NOMO-1 (cell line): ENCODE results near the gene DNAH3.
A peak's percentile ranks its signal among the peaks of the same experiment; 100 is the strongest.
"Not testable (repeated sequence)": the region's sequence is repeated elsewhere in the genome, so short reads cannot be mapped to it uniquely, and the experiment has no call there.

Source experiments
- DNase-seq, 2 experiments: peaks; one replicate each; lab custom pipeline; 2025; ENCODE audit not compliant: unreplicated experiment in 2 of 2; lab: John Stamatoyannopoulos, UW

Gene DNAH3

GRCh38 chr16:21150375-21151001 is at the start of gene DNAH3:
Gene DNAH3, minus strand, starts transcription at chr16:21150846. Its CDS starts 527 bp downstream, at chr16:21150319.
- DNase-seq: peak in 1 of 2 experiments; percentile 39

DNA sequence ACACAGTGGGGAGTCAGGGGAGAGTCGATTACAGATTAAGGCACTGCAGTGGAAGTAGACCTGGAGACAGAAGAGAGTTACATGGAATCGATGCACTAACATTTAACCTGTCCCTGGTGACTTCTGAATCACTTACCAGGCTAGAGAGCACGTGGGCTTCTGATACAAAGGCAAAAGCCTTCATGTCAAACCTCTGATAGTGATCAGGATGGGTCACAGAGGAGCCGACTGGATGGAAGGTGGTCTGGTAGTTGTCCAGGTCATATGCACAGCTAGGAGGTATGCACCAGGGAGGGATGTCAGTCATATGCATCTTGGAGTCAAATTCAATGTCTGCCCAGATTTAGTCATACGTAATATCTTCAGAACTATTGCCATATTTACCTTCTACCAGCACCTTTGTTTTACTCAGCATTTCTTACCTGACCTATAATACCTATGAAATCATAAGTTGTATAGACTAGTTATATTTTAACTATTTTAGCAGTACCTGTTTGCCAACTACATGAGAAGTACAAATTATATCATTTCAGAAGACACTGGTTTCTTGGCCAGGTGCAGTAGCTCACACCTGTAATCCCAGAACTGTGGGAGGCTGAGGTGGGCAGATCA is 49.1 kb upstream of the DNAH3 start:
- DNase-seq: no peak

DNA sequence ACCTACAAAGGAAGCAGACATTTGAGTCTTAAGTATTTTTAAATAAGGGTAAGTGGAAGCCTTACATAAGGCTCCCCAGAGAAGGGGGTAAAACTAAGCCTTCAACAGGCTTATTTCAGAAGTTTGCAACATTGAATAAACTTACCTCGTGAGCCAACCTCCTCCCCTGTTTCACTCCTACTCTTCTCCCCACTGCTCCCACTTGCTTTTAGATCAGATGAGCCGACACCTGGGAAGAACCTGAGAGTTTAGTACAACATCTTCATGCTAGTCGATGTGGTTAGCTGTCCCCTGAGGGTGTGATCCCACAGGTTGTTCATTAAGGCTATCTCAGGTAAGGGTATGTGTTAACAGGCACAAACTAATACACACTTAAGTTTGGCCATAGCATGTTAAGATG is 47.0 kb upstream of the DNAH3 start:
- DNase-seq: no peak

DNA sequence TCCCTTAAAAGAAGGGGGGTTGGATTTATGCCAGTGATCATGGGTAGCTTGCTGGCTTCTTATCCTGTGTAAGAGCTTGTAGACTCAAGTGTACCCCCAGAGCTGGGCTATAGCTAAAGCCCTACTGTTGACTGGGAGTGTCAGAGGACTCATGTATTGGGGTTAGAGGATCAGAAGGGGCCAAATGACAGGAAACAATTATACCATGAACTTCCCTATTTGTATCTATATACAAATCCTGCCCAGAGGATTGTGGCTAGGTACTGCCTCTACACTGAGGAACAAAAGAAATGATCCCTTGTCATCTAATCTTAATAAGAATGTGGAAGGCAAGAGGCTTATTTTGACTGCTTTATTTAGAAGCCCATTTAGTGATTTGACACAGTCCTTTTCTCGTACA is 46.5 kb upstream of the DNAH3 start:
- DNase-seq: peak; percentile 46 to 83

DNA sequence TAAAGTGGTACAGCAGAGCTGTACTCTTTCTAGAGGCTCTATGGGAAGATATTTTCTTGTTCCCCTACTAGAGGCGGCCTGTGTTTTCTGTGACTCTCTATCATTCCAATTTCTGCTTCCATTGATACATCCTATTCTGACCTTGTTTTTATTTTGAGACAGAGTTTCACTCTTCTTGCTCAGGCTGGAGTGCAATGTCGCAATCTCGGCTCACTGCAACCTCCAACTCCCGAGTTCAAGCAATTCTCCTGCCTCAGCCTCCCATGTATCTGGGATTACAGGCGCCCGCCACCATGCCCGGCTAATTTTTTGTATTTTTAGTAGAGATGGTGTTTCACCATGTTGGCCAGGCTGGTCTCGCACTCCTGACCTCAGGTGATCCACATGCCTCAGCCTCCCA is 44.7 kb upstream of the DNAH3 start:
- not testable (repeated sequence) for DNase-seq

GRCh38 chr16:21194771-21195301 is 44.2 kb upstream of the DNAH3 start:
- DNase-seq: no peak

DNA sequence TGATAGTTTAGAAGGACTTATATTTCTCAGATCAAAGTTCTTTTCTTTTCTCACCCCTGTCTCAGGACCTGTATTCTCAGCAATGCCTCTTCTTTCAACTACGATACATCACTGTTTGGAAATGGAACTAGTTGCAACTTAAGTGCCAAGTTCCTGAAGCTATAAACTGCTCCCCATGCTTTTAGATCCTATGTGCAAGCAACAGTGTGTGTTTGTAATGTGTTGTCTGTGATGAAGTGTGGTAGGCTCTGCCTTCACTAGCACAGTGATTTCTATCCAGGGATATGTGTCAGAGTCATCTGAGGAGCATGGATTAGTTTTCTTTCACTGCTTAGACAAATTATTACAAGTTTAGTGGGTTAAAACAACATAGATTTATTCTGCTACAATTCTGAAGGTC is 42.3 kb upstream of the DNAH3 start:
- DNase-seq: no peak

- no peak for DNase-seq
These were observed 40.0 kb upstream of the DNAH3 start for GRCh38 chr16:21190599-21190998.

DNA sequence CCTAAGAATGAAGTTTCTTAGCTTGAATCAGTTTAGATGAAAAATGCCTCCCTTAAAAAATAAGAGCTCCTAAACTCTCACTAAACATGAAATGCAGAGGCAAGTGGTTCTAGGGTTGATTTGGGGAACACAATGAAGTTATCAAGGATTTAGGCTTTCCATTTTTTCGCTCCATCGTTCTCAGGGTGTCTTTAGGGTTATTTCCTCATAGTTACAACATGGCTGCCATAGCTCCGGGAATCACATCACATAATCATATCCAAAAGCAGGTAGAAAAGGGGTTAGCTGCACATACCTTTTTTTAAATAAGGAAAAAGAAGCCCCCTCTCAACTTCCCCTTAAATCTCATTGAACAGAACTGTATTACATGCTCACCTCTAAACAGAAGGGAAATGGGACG is 39.4 kb upstream of the DNAH3 start:
- no peak for DNase-seq

GRCh38 chr16:21189311-21189710 is 38.7 kb upstream of the DNAH3 start:
- no peak for DNase-seq

GRCh38 chr16:21186326-21186691 is 35.7 kb upstream of the DNAH3 start:
- DNase-seq: peak in 1 of 2 experiments; percentile 25

DNA sequence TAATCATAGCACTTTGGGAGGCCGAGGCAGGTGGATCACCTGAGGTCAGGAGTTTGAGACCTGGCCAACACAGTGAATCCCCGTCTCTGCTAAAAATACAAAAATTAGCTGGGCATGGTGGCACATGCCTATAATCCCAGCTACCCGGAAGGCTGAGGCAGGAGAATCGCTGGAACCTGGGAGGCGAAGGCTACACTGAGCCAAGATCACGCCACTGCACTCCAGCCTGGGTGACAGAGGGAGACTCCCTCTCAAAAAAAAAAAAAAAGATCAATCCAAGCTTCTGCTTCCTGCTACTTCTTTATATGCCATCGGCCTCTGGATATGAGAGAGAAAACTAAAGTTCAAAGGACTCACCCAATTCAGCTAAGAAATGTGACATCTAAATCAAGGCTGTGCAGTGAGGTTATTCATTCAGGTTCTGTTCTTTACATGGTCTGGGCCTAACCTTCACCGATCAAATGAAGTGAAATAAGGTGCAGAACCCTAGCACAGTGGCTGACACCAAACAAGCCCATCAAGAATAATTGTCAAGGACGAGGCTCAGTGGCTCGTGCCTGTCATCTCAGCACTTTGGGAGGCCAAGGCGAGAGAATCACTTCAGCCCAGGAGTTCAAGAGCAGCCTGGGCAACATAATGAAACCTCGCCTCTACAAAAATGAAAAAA is 35.1 kb upstream of the DNAH3 start:
- DNase-seq: no peak

- DNase-seq: no peak
These were observed 34.2 kb upstream of the DNAH3 start for GRCh38 chr16:21184834-21185233.

GRCh38 chr16:21183995-21184394 is 33.3 kb upstream of the DNAH3 start:
- no peak for DNase-seq

GRCh38 chr16:21179983-21180365 is 29.3 kb upstream of the DNAH3 start:
- no peak for DNase-seq

DNA sequence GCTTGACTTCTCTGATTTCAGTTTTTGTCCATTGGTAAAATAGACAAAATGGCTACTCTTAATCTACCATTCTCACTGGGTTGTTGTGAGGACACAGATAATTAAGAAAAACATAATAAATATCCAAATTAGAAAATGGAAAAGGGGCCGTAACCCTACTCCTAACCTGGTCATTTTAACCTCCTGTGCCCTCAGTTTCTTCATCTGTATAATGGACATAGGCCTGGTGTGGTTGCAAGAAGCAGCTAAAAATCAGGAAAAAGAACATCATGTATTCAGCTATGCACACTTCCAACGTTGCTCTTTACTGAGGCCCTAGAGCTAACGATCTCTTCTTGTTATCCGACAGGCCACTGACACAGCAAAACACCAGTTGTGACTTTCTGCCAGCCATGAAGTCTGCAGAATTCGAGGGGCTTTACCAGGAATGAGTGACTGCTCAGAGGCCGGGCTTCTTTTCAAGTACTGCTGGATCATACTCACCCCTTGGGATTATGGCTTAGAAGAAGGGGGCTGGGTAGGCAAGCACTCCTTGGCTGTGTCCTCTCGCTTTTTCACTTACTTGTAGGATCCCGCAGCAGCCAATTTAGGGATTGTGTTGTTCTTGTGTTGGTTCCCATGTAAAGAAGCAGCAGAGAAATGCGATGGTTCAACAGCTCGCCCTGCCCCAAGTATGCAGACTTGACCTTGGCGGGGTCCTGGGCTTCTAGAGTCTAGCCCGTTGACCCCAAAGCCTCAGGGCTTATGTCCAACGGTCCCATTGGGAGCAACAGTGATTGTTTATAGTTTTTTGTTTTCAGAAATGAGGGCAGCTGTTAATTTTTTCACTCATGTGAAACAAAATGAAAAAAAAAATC is 28.7 kb upstream of the DNAH3 start:
- DNase-seq: no peak

GRCh38 chr16:21175397-21175796 is 24.8 kb upstream of the DNAH3 start:
- DNase-seq: no peak

DNA sequence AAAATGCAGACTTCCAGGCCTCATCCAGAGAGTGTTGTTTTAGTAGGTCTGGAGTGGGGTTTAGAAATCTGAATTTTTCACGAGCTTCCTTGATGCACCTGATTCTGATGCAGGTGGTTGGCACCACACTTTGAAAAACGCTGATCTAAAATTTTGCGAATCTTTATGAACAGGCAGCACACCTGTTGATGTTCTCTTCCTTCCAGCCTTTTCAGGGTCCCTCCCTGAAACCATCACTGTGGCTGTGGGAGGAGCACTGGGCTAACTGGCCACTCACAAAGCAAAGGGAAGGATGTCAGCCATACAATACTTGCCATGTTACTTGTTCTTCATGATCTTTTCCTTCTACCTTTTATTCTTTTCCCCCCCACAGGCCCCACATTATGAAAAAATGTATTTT is 22.0 kb upstream of the DNAH3 start:
- DNase-seq: no peak

- DNase-seq: not testable (repeated sequence)
These were observed 19.5 kb upstream of the DNAH3 start for GRCh38 chr16:21170116-21170515.

DNA sequence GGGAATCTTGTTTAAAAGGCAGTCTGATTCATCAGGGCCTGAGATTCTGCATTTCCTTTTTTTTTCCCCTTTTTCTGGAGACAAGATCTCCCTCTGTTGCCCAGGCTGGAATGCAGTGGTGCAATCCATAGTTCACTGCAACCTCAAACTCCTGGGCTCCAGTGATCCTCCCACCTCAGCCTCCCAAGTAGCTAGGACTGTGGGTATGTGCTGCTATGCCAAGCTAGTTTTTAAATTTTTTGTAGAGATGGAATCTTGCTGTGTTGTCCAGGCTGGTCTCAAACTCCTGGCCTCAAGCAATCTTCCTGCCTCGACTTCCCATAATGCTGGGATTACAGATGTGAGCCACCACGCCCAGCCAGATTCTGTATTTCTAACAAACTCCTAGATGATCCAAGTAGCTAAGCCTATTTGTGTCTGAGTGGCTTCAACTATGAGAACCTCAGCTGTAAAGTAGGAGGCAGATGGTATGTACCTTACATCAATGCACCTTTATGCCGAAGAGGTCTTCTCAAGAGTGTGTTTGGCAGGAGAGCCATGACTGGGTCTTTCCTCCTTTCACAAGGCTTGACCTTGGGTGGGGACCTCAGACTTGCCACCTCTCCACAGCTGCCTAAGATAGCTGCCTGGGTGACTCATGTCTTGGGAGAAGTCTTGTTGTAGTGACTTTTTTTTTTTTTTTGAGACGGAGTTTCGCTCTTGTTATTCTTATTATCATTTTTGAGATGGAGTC is 18.8 kb upstream of the DNAH3 start:
- no peak for DNase-seq
